Astrocyte of the spinal cord (primary cell): ENCODE results near the gene CNOT10.
A peak's percentile ranks its signal among the peaks of the same experiment; 100 is the strongest.

ENCODE experiments used
- DNase-seq: peaks from one replicate; pipeline ENCODE4 v3.0.0; 2011; ENCODE audit warnings: low read depth, low spot score
- H3K4me3 ChIP-seq: 2 replicates; pipeline ENCODE4 v1.5.1; 2011; ENCODE audit warnings: low read depth, mild to moderate bottlenecking, low read length, moderate library complexity
- in situ Hi-C: cut with HindIII; loops from 2 replicates; pipeline ENCODE4 v1.10.0; 2017; ENCODE audit warnings: low sequenced_read_pairs
- TF ChIP-seq, protein P1 (sequence below): IDR thresholded peaks from 2 replicates; pipeline ENCODE4 v1.5.1; 2012; ENCODE audit warnings: low read depth, mild to moderate bottlenecking, low read length, inconsistent platforms

The CNOT10 gene

DNA sequence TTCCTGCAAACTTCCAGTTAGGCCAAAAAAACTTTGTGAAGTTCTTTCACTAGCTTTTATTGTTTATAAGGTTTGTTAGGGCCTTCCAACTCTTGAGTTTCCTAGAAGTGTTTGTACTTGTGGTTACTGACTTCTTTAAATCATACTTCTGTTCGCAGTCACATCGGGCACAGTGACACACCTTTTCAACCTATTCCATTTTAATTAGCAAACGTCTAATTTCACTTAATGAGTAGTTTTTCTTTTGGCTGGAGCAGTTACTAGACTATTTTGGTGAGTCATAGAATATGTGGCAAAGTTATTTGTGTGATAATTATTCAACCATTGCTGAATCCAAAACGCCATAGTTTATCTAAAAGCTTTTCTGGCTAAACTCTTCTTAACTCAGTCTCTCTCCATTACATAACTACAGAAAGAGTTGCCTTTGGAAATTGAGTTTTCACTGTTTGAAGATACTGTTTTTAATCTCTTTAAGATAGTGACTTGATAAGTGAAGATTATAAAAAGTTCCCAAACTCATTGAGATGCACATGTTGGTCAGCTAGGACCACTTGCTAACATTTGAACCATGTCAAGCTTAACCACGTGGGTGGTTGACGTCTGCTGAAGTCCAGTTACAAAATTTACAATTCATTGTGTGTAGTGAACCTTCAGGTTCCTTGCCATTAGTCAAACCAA lies 21.5 kb downstream of the CNOT10 start:
- H3K4me3 ChIP-seq = no peak overlapping the region

DNA sequence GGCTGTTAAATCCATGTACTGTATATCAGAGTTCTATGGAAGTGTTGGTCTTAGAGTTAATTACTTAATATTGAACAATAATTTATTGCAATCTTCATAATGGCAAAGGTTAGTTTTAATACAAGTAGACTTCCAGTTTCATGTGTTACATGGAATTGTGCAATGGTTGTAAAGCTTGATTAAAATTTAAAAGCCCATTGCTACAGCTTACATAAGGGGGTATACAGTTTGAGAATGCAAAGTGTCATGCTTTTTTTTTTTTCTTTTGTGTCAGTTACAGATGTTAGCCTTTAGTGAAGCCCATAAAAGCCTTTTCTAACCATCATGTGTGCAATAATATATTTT lies 22.0 kb downstream of the CNOT10 start:
- DNase-seq = no peak
- in situ Hi-C loops = no loop called here
- H3K4me3 ChIP-seq = no peak overlapping the region
- TF ChIP-seq, protein P1, sequence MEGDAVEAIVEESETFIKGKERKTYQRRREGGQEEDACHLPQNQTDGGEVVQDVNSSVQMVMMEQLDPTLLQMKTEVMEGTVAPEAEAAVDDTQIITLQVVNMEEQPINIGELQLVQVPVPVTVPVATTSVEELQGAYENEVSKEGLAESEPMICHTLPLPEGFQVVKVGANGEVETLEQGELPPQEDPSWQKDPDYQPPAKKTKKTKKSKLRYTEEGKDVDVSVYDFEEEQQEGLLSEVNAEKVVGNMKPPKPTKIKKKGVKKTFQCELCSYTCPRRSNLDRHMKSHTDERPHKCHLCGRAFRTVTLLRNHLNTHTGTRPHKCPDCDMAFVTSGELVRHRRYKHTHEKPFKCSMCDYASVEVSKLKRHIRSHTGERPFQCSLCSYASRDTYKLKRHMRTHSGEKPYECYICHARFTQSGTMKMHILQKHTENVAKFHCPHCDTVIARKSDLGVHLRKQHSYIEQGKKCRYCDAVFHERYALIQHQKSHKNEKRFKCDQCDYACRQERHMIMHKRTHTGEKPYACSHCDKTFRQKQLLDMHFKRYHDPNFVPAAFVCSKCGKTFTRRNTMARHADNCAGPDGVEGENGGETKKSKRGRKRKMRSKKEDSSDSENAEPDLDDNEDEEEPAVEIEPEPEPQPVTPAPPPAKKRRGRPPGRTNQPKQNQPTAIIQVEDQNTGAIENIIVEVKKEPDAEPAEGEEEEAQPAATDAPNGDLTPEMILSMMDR = no peak

More for the DNA sequence above, 21.5 kb downstream of the CNOT10 start:
- DNase-seq = peak; percentile 16
- TF ChIP-seq, protein P1 = no peak
- in situ Hi-C loops = no loop called here

DNA sequence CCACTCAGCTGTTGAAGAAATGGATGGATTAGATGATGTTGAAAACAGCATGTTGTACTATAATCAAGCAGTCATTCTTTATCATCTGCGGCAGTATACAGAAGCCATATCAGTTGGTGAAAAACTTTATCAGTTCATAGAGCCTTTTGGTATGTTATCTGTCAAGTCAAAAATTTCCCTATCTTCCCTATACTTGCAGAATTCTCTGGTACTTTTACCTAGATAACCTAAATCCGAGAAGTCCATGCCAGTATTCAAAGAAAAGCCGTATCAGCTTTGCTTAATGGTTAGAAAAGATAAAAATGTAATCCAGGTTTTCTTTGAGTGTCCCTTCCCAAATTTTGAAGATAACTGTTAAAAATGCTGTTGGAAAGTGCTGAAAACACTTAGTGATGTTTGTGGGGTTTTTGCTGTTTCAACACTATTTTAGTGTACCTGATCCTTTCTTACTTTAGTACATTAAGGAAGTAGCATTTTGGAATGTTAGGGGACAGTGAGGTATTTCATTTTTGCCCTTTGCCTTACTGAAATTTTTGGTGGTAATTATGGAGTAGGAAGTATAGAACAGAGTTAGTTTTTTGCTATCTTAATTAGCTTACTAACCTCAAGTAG lies 23.8 kb downstream of the CNOT10 start:
- TF ChIP-seq, protein P1 = no peak
- DNase-seq = no peak
- in situ Hi-C loops = no loop called here
- no peak overlapping the region for H3K4me3 ChIP-seq

DNA sequence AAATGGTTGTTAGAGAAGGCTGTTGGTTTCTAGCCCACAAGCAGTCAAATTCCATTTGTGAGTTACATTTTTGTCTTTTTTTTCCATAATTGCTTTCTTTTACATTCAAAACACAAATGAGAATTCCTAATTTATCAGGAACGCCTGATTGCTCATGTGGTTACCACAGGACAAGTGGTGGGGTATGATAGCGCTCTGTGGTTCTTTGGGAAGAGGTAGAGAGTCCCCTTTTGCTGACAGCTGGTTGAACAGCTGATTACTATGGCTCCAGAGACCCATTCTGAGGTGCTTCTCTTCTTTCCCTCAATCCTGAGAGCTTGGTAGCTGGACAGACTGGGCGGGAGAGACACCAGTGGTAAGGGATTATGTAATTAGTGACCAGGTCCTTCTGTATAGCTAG lies 24.4 kb downstream of the CNOT10 start:
- in situ Hi-C loops = no loop called here
- TF ChIP-seq, protein P1 = no peak
- H3K4me3 ChIP-seq = no peak overlapping the region
- DNase-seq = no peak

DNA sequence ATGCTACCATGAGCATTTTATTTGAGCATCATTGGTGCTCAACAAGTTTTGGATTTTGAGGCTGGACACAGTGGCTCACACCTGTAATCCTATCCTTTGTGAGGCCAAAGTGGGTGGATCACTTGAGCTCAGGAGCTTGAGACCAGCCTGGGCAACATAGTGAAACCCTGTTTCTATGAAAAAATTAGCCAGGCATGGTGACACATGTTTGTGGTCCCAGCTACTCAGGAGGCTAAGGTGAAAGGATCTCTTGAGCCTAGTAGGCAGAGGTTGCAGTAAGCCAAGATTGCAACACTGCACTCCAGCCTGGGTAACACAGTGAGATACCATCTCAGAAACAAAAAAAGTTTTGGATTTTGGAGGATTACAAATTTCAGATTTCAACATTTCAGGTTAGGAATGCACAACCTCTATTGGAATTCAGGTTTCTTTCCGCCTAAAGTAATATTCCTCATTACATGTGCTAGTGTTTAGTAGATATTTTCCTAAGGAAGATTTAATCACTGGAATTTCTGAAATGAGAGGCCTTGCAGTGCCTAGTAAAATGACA lies 27.6 kb downstream of the CNOT10 start:
- TF ChIP-seq, protein P1 = no peak
- H3K4me3 ChIP-seq = no peak overlapping the region
- no peak for DNase-seq
- in situ Hi-C loops = no loop called here

DNA sequence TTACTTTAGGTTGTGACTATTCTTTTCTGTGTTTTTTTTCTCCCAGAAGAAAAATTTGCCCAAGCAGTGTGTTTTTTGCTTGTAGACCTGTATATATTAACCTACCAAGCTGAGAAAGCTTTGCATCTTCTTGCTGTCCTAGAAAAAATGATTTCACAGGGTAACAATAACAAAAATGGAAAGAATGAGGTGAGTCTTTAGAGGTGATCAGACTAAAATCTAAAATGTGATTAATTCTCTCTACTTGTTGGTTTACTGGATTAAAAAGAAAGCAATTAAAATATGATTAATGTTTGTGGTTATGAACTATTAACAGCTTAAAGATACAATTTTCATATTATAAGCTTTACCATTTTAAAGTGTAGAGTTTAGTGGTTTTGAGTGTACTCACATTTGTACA lies 28.2 kb downstream of the CNOT10 start:
- in situ Hi-C loops = no loop called here
- no peak for DNase-seq
- no peak overlapping the region for H3K4me3 ChIP-seq
- TF ChIP-seq, protein P1 = no peak
